ENCODE results near the gene TSPAN18. TPM values are rescaled to one million over a fixed set of nuclear protein-coding genes. Genes with fewer than 3 reads are reported as not detected.

The TSPAN18 gene
- total RNA-seq, 2 donors from 2014 or later, result 3.4 to 13.4 TPM

GRCh38 chr11:44784436-44784760 lies 57.6 kb downstream of the TSPAN18 start:
- Histone ChIP-seq H3K36me3 (no peaks in the 10 kb centered on the region), H3K4me1 (no peaks in the 10 kb centered on the region), H3K27me3 (no peaks in the 10 kb centered on the region), H3K9ac (ENCODE audit: low read depth in 2 of 2, low read length in 2 of 2) (no peak overlapping the region), H3K9me3 (no peaks in the 10 kb centered on the region), H3K27ac (no peak overlapping the region), H3K4me3 (no peak overlapping the region)
- no peak for TF ChIP-seq CTCF (IDR thresholded peaks at IDR 0.05)
- intact Hi-C loops (cut with DNase I), result no loop called here
- no peak for DNase-seq

GRCh38 chr11:44784851-44785250 lies 58.1 kb downstream of the TSPAN18 start:
- Histone ChIP-seq H3K27me3 (no peaks in the 10 kb centered on the region), H3K4me3 (no peak overlapping the region), H3K9ac (ENCODE audit: low read depth in 2 of 2, low read length in 2 of 2) (no peak overlapping the region), H3K36me3 (no peaks in the 10 kb centered on the region), H3K9me3 (no peaks in the 10 kb centered on the region), H3K4me1 (no peaks in the 10 kb centered on the region), H3K27ac (no peak overlapping the region)
- intact Hi-C loops (cut with DNase I), result no loop called here
- no peak for DNase-seq
- TF ChIP-seq CTCF (IDR thresholded peaks at IDR 0.05), result no peak

DNA sequence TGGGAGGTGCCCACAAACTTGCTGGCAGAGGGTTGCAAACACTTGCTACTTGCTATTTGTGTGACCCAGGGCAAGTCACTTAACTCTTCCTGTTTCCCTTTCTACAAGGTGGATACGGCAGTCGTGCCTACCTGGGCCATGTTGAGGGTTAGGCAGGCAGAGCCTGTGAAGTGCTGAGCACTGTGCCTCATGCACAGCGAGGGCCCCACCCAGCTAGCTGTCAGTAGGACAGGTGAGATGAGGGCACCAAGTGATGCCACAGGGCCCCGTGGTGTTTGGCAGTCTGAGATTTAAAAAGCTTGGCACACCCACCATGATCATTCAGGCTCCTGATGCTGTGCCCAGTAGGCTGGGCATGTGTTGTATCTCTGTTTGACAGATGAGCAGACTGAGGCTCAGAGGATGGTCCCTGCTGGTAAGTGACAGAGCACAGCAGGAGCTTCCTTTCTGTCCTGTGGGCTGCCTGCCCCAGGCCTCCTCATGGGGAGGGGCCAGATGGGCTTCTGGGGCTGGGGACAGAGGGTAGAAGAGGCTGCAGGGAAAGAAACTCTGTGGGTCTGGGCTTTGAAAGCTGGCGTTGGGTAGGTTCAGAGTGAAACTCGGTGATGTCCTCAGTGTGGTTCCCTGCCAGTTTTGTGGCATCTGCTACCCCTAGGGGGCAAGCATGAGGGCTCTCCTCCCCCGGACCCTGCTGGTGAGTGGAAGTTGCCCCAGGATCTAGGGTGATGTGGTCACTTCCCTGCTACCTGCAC lies 59.3 kb downstream of the TSPAN18 start:
- intact Hi-C loops (cut with DNase I), result no loop called here
- Histone ChIP-seq H3K27me3 (no peaks in the 10 kb centered on the region), H3K27ac (no peak overlapping the region), H3K4me1 (no peaks in the 10 kb centered on the region), H3K9me3 (no peaks in the 10 kb centered on the region), H3K4me3 (no peak overlapping the region), H3K9ac (ENCODE audit: low read depth in 2 of 2, low read length in 2 of 2) (no peak overlapping the region), H3K36me3 (no peaks in the 10 kb centered on the region)
- TF ChIP-seq CTCF (IDR thresholded peaks at IDR 0.05), result no peak
- DNase-seq, result no peak

DNA sequence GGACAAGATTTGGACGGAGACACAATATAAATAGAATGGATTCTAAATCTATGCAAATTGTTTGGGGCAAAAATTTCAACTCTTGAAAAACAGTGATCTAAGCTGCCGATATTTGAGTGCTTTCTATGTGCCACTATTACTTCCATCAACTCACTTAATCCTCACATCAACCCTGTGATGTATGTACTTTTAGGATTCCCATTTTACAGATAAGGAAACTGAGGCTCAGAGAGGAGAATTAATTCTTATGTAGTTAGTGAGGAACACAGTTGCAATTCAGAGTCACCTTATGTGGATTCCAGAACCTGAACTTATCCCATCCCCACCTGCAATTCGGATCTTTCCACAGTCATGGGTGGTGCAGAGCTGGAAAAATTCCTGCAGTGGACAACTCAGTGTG lies 60.3 kb downstream of the TSPAN18 start:
- no peaks in the 10 kb centered on the region for H3K36me3 ChIP-seq
- H3K27me3 ChIP-seq, result no peaks in the 10 kb centered on the region
- DNase-seq, result no peak
- no peak overlapping the region for H3K9ac ChIP-seq (ENCODE audit: low read depth in 2 of 2, low read length in 2 of 2)
- H3K4me3 ChIP-seq, result no peak overlapping the region
- intact Hi-C loops (cut with DNase I), result no loop called here
- no peak overlapping the region for H3K27ac ChIP-seq
- no peak for TF ChIP-seq CTCF (IDR thresholded peaks at IDR 0.05)
- no peaks in the 10 kb centered on the region for H3K4me1 ChIP-seq
- no peaks in the 10 kb centered on the region for H3K9me3 ChIP-seq

DNA sequence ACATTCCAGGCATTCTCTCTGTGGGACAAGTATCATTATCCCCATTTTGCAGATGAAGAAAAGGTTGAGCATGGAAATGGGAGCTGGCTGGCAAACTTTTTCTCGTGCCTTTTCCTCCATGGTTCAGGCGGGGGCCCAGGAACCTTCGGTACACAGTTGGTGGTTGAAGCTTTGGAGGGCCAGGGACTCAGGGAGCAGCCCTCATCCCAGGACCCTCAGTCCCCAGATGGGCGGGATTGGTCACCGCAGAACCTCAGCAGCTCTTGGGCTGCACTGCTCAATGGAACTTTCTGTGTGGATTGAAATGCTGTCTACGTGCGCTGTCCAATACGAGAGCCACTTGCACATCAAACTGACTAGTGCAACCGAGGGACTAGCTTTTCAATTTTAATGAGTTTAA lies 61.2 kb downstream of the TSPAN18 start:
- TF ChIP-seq CTCF (IDR thresholded peaks at IDR 0.05), result no peak
- no peak overlapping the region for H3K27ac ChIP-seq
- intact Hi-C loops (cut with DNase I), result no loop called here
- H3K27me3 ChIP-seq, result no peaks in the 10 kb centered on the region
- no peak overlapping the region for H3K4me3 ChIP-seq
- H3K9ac ChIP-seq (ENCODE audit: low read depth in 2 of 2, low read length in 2 of 2), result no peak overlapping the region
- H3K36me3 ChIP-seq, result no peaks in the 10 kb centered on the region
- no peaks in the 10 kb centered on the region for H3K4me1 ChIP-seq
- H3K9me3 ChIP-seq, result no peaks in the 10 kb centered on the region
- no peak for DNase-seq

Measured in colonic mucosa (tissue), 4 donors.